Measurements from ENCODE around the gene RYK.
"Not testable (repeated sequence)": the region's sequence is repeated elsewhere in the genome, so short reads cannot be mapped to it uniquely, and the experiment has no call there.

RYK gene

DNA sequence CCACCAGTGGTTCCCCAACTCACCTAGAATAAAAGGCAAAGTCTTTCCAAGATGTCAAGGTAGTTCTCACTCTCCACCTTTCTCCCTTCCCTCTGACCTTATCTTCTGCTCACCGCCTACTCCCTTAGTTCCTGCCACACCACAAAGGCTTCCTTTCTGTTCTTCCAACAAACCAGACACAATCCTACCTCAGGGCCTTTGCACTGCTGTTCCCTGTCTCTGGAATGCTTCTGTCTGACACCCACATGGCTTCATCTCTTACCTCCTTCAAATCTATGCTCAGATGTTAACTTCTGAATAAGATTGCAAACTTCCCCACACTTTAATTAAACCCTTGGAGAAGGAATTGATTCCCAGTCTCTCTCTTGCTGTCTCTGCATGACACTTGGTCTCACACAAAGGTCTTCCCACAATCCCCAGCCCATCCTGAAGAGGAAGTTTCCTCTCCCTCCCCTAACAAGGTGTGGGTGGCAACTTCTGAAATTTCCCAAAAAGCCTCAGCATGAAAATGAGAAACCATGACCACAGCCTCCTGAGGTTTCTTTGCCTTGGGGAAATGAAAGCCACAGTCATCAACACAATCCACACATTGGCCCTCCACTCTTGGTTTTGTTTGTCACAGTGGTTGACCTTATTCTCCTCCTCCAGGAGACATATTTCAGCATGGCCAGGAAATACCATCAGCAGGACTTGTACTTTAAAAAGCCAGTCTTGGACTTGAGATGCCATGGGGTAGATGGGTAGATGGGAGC, 3.0 kb upstream of the RYK start:
- no peak for DNase-seq

DNA sequence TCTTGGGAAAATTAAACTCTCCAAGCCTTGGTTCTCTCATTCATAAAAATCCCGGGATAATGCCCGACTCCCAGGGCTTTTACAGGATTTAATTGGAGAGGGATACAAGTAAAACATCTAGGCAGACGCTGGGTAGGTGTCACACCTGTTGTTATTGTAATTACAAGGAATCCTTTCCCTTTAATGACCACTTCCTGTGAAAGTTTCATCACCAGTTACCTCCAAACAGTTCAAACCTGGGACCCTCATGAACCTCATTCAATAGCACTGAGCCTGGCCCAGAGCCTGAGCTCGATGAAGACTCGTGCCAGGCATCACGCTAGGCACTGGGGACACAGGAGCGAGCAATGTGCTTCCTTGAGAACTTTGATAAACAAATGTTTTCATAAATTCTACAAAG, 2.1 kb upstream of the RYK start:
- DNase-seq, result no peak

DNA sequence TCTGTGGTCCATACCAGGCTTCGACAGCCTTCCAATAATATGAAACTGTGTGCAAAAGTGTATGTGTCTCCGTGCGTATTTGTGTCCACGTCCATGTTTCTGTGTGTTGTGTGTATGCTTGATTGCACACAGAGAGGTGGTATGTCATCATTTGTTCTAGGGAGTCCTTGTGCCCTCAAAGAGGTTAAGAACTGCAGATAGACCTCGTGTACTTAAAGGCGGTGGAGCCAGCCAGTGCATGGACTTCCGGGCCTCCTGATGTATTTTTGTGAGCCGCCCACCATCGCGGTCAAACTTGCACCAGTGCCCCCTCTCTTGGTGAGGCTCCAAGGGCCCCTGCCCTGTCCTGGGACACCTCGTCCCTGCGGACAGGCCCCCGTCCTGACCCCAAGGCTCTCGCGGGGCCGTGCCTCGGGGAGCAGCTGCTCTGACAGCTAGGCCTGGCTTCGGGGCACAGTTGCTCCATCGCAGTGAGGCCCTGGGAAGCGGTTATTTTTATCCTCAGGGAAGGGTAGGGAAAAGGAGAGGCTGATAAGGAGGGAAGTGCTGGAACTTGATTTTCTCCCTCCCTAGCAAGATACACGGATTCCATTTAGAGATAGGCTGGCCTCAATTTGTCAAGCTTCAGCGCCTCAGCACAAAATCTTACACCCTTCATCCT, 1.2 kb upstream of the RYK start:
- no peak for DNase-seq

DNA sequence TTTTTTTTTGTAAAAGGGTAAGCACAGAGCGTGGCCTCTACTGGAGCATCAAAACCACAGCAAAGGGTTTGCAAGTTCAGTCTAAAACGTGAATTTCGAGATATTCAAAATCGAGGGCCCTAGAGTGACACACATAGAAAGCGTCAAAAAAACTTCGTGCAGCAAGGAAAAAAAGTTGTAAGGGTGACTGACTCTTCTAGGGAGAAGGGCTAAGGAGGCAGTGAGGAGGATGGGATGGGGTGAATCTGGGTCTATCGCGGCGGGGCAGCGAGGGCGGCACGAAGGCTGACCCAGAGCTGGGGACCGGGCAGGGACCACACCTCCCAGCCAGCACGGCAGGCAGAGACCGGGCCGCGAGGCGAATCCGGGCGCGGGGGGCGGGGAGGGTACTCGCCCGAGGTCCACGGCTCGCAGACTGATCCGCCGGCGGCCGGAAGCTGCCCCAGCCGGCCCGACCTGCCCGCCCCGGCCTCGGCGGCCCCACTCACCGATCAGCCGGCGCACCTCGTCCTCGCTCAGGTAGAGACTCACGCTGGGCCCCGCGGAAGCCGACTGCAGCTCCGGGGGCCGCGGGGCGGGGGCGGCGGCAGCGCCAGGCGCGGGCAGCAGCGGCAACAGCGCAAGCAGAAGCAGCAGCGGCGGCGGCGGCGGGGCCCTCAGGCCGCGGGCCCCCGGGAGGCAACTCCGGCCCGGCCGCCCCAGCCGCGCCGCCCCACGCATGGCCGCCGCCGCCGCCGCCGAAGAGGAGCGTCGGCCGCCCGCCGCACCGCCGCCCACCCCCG, 533 bp downstream of the RYK start:
- DNase-seq, result peak; percentile 25

DNA sequence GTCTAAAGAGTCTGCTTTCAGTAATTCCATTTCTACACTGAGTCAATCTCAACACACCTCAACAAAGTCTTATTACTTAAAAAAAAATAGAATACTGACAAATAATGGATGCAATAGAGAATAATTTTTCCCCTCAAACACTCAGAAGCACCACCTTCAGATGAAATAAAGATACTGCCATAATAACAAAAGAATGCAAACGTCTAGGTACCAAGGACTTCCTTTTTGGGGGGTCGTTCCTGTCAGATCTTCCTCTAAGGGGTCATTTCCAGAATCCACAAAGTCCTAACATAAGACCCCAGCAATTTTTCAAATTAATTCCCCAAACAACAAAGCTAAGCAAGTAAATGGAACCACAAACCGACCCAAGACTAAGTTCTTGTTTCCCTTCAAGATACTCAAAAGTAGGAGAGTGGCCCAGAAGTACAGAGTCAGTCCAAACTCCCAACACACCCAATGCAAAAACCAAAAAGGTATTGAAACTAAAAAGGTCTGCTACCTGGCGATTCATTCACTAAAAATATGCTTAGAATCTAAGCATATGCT, 1.3 kb downstream of the RYK start:
- no peak for DNase-seq

DNA sequence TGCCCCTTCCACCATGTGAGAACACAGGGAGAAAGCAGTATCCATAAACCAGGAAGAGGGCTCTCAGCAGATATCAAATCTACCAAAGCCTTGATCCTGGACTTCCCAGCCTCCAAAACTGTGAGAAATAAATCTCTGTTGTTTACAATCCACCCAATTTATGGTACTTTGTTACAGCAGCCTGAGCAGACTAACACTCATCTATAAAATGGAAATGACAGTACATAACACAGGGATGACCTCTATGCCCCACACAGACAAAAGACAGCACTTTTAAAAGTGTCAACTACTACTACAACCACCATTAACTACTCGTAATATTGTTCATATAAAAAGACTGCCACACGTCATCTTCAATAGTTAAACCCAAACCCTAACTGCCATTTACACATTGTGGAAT, 5.7 kb downstream of the RYK start:
- DNase-seq, result no peak

DNA sequence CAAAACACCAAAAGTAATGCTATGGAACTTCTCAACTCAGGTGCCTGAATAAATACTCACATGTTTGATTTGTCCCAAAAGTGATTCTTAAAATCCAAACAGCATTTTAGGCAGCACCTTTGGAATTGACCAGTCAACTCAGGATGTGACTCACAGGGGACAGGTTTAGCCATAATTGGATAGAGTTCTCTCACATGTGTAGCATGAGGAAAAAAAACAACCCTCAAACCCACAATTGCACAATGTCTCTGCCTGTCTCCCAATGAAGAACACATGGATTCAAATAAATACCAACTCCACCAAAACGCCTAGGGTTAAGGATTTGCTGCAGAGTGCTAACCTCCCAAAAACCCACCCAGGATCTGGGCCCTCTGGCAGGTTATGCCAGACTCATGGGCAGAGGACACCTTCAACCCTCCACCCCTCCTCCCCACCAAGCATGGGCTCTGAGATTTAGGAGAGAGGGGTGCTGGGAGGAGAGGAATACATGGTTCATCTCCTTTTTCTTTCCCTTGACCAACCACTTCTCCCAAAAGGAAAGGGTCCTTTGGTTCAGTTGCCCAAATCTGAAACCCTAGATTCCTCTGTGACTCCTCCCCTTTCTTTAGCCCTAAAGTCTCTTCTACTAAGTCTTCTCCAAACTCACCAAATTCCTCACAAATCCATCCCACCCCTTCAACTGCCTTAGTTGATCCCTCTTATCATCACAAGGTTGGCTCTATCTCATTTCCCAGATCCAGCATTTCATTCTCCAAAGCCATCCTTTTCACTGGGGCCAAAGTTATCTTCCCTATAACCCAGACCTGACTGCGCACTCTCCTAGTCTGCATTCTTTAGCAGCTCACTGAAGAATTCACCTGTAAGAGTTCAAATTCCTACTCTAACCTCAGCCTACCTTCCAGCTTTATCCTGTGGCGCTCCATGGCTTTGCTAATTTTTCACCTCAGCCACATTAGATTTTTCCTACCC, 7.7 kb downstream of the RYK start:
- DNase-seq, result no peak

DNA sequence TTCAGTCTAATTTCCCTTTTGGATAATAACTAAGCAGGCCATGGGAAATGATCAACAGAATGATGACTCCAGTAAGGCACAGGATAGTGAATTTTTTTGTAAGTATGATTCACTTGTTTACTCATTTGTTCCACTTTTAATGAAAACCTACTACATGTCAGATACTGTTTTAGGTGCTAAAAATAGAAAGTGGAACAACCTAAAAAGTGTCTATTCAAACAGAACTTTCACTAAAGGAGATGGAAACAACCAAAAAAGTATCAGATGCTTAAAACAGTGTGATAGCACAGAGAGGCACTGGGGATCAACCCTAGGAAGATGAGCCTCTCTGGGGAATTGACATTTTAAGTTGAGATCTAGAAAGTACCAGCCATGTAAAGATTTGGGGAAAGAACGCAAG, 11.1 kb downstream of the RYK start:
- no peak for DNase-seq

DNA sequence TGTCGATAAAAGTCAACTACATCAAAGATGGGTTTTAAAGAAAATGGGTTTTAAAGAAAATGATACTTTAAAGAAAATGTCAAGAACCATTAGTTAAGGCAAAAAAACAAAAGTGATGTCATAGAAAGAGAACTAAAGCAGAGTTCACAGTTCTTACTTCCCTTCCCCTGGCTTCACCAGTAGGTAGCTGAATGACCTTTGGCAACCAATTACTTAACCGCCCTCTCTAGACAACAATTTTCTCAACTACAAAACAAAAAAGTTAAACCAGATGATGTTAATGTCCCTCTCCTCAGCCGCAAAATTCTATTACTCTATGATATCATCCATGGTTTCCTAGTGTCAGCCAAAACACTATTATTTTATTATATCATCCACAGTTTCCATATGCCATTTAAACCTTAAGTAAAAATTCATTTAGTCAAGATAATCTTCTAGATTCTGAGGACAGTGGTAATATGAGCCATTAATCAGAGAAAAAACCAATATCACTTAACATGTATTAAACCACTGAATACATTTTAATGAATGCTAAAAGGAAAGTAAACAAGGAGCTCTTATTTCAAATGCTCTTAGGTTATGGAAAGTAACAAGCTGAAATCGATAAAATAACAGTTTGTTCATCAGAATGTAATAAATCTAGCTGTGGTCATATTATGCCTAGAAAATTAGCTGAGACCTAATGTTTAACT, 13.1 kb downstream of the RYK start:
- no peak for DNase-seq

DNA sequence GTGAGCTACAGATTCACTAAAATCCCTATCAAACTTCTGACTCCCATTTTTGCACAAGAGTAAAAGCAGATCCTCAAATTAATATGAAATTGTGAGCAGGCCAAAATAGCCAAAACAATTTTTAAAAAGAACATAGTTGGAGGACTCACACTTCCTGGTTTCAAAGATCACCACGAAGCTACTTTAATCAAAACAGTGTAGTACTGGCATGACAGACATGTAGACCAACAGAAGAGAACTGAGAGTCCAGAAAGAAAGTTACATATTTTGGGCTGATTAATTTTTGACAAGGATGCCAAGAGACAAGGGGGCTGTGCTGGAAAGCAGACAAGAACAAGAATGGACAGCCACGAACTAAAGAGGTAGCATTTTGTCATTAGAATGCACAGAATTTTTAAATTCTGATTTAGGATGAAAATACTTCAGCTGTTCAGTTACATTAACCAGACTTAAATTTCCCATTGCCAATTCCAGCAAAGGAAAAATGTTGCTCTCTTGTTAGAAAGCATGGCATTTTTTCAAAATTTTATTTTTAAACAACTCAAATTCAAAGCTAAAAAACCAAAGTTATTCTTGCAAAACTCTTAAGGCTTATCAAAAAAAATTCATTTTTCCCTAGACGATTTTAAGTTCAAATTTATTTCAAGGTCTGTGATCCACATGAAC, 14.0 kb downstream of the RYK start:
- DNase-seq, result no peak

DNA sequence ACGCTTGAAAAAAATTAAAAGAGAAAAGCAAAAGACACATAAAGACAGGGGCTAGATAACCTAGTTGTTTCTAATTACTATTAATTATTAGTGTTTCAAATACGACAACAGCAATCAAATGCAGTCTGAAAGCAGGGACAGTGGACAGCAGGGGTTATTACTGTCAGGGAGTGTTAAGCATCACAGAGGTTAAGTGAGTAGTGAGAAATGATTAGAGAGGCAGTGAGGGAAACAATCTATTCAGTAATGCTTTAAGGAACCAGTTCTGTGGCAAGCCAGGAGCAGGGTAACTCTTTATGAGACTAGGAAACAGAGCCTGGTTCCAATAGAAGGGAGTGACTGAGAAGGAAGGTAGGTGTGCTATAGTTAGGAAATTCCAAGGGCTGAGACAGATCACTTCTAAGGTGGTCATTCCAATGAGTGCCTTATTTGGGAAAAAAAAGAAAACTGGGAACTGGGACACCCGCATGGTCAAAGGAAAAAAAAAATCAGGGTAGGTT, 15.0 kb downstream of the RYK start:
- no peak for DNase-seq

DNA sequence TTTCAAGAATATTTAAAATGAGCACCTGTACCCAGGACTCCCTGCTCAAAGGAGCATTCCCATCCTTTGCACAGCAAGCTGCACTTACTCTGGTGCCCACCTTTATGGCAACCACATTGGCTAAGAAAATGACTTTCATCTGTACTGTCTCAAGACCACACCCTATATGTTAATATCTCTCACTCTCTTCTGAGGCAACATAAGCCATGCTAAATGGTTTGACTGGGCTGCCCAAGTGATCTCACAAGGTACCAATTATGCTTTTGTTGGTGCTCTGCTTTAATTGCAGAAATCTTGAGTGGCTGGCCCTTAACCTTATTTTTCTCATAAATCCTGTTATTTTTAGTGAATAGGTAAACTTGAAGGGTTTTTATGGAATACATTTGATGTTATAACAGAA, 17.7 kb downstream of the RYK start:
- no peak for DNase-seq

DNA sequence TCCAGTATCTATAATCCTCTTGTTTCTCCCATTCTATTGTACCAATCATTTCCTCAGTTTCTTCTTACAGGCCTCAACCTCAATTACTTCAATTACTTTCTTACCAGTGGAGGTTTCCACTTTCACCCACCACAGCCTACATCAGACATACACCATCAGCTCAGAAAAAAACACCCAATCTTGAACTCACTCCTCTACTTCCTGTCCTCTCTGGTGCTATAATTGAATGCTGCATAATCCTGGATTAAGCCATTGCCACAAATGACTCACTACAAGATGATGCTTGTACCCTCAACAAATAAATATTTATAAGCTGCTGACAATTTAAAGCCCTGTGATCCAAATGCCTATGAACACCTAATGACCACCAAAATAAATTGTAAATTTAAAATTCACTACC, 18.5 kb downstream of the RYK start:
- no peak for DNase-seq

DNA sequence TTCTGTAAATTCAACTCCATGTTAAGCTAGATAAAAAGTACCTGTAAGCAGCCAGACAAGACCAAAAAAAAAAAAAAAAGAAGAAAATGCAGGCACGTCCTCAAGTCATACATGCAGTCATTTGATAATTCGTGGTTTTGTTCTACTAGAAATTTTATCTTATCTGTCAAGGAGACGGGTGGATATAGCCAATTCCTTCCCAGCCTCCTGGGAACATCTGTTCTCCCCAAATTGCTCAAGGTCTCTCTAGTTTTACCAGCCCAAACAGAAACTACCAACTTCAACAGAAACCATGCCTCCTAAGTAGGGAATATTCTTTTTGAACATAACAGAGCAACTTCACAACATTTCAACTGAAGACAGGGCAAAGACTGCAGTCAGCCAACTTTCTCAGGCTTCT, 19.5 kb downstream of the RYK start:
- DNase-seq, result no peak

DNA sequence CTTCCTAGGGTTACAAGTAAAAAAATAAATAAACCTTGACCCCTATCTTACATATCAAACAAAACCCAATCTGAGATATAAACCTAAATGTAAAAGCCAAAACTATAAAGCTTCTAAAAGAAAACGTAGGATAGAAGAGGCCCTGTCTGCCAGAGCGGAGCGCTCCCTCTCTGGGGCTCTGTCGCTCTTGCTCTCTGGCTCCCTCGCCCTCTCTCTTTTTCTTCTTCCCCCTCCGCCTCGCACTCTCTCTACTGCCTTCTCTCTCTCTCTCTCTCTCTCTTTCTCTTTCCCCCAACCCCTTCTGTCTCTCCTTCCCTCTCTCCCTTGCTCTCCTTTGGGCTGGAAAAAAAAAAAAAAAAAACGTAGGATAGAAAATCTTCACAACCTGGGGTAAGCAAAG, 21.6 kb downstream of the RYK start:
- no peak for DNase-seq

DNA sequence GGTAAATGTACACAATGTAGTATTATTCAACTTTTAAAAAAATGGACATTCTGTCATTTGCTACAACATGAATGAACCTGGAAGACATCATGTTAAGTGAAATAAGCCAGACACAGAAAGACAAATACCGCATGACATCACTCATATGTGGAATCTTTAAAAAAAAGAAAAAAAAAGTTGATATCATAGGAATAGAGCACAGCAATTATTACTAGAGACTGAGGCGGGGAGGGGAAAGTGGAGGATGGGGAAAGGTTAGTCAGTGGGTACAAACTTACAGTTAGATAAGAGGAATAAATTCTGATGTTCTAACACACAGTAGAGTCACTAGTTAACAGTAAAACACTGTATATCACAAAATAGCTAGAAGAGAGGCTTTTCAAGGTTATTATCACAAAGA, 22.2 kb downstream of the RYK start:
- DNase-seq, result no peak

DNA sequence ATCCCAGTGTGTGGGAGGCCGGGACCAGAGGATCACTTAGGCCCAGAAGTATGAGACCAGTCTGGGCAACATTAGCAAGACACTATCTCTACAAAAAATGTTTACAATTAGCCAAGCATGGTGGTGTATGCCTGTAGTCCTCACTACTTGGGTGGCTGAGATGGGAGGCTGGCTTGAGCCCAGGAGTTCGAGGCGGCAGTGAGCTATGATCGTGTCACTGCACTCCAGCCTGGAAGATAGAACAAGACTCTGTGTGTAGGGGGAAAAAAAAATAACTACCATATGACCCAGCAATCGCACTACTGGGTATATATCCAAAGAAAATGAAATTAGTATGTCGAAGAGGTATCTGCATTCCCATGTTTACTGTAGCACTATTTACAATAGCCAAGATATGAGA, 22.6 kb downstream of the RYK start:
- DNase-seq, result no peak

DNA sequence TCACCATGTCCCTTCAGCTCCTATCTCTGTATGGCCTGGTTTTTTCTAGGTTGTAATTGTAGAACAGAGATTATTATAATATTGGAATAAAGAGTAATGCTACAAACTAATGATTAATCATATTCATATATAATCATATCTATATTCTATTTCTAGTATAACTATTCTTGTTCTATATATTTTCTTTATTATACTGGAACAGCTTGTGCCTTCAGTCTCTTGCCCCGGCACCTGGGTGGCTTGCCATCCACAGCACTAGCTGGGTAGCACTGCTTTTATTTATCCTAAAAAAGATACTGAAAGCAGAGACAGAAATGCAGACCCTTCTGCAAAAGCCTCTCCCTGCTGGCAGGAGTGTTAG, 25.9 kb downstream of the RYK start:
- not testable (repeated sequence) for DNase-seq

DNA sequence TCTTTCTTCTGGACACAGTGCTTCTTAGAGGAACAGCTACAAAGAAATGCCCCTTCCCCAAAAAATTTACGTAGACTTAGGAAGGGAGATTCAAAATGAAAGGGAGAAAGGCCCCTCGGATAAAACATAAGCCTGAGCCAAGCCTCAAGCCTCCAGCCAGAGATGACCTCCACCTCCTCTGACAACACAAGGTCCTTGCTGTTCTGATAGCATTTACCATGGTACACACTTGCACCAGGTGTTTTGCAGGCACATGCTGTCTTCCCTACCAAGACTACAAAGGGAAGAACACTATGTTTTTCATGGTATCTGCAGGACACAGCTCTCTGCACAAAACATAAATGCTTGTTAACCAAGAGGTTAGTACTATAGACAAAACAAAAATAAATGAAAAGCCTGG, 27.8 kb downstream of the RYK start:
- no peak for DNase-seq

DNA sequence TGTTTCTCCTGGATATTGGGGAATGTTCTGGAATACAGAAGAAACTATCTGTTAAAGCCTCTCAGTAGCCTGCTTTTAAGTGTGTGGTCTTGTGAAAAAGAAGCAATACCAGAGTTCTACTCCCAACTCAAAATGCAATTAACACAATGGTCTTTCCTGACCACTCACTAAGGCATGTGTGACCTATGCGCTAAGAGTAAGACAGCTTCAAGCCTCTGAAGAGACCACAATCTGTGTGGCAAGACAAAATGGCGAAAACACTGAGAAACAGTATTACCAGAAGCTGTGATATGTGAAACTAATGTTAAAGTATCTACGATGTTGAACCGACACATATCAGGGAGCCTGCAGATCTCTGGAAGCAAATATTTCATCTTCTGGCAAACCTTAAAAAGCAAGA, 33.8 kb downstream of the RYK start:
- no peak for DNase-seq

DNA sequence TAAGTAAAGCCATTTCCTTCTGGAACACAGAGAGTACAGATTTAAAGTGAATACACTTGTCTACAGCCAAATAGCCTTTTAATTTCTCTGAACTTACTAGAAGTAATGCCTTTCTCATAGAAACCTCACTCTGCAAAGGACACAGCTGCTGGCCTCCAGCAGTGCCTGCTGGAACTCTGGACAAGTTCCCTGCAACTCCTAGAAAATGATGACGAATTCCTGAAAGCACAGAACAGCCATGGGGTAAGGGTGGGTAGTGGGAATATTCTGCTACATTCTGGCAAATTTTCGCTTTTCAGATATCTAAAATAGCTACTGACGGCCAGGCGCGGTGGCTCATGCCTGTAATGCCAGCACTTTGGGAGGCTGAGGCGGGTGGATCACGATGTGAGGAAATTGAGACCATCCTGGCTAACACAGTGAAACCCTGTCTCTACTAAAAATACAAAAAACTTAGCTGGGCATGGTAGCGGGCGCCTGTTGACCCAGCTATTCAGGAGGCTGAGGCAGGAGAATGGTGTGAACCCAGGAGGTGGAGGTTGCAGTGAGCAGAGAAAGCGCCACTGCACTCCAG, 34.4 kb downstream of the RYK start:
- no peak for DNase-seq
